Ascending aorta (tissue), 2 donors: ENCODE measurements around the gene NLRC5. TPM values are rescaled to one million over a fixed set of nuclear protein-coding genes. Genes with fewer than 3 reads are reported as not detected.

ENCODE experiments used
- DNase-seq, 2 donors: peaks; one replicate each; pipeline ENCODE4 v3.0.0-alpha.2; 2019; ENCODE audit warnings: low spot score in 2 of 2
- H3K27ac ChIP-seq, 2 donors: fragments of 200-600 bp; sonication (generic); one replicate each; pipeline ENCODE4 v1.5.1; 2016 to 2017; ENCODE audit warnings: mild to moderate bottlenecking in 1 of 2
- H3K27me3 ChIP-seq: fragments of 200-600 bp; sonication (generic); one replicate; pipeline ENCODE4 v1.5.1; 2017
- H3K36me3 ChIP-seq, 2 donors: fragments of 200-600 bp; sonication (generic); one replicate each; pipeline ENCODE4 v1.5.1; 2016
- H3K4me1 ChIP-seq, 2 donors: fragments of 200-600 bp; sonication (generic); one replicate each; pipeline ENCODE4 v1.5.1; 2016 to 2017; ENCODE audit warnings: mild to moderate bottlenecking in 1 of 2
- H3K4me3 ChIP-seq, 2 donors: fragments of 200-600 bp; sonication (generic); one replicate each; pipeline ENCODE4 v1.5.1; 2016 to 2017; ENCODE audit warnings: mild to moderate bottlenecking in 1 of 2
- H3K9me3 ChIP-seq, 2 donors: fragments of 200-600 bp; sonication (generic); one replicate each; pipeline ENCODE4 v1.5.1; 2016
- intact Hi-C: fragments of 100-400 bp; cut with DNase I; formaldehyde crosslinking; loops from one replicate; pipeline ENCODE4 v1.15.1; 2023
- total RNA-seq: library from RNA; depleted of rRNA; stranded (reverse); fragments of >200 nt; gene quantifications from one replicate; pipeline ENCODE4 v1.1.0, GENCODE V29; 2016
- TF ChIP-seq, protein P1 (sequence below), 3 experiments: fragments of 200-600 bp in 2 of 3; fragments of 450-650 bp in 1 of 3; sonication (generic) in 2 of 3; IDR thresholded peaks; one replicate each; pipeline ENCODE4 v1.5.1; 2016 to 2019; ENCODE audit warnings: antibody characterized with exemption in 3 of 3, mild to moderate bottlenecking in 1 of 3, moderate library complexity in 1 of 3

The NLRC5 gene
- total RNA-seq, 1 donor from 2014 or later: 46.7 TPM

DNA sequence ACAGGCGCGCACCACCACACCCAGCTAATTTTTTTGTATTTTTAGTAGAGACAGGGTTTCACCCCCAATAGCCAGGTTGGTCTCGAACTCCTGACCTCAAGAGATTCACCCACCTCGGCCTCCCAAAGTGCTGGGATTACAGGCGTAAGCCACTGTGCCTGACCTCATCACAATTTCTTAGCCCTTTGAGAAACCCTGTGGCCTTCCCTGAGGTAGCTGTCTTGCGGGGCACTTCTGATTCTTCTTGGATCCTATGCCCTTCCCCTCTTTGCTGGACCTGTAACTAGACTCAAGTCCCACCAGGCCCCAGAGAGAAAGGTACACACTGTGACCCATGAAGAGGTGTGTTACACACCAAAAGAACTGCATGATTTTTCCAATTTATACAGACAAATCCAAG, 41.1 kb upstream of the NLRC5 start:
- Histone ChIP-seq H3K4me1 (peaks cover 4 to 8% of the 10 kb centered on the region in 2 donors), H3K36me3 (peaks cover 20 to 27% of the 10 kb centered on the region in 2 donors), H3K27me3 (no peaks in the 10 kb centered on the region), H3K4me3 (no peak overlapping the region), H3K9me3 (no peaks in the 10 kb centered on the region), H3K27ac (no peak overlapping the region)
- no peak for DNase-seq
- intact Hi-C loops: no loop called here
- TF ChIP-seq, protein P1, sequence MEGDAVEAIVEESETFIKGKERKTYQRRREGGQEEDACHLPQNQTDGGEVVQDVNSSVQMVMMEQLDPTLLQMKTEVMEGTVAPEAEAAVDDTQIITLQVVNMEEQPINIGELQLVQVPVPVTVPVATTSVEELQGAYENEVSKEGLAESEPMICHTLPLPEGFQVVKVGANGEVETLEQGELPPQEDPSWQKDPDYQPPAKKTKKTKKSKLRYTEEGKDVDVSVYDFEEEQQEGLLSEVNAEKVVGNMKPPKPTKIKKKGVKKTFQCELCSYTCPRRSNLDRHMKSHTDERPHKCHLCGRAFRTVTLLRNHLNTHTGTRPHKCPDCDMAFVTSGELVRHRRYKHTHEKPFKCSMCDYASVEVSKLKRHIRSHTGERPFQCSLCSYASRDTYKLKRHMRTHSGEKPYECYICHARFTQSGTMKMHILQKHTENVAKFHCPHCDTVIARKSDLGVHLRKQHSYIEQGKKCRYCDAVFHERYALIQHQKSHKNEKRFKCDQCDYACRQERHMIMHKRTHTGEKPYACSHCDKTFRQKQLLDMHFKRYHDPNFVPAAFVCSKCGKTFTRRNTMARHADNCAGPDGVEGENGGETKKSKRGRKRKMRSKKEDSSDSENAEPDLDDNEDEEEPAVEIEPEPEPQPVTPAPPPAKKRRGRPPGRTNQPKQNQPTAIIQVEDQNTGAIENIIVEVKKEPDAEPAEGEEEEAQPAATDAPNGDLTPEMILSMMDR (IDR thresholded peaks at IDR 0.05): no peak

DNA sequence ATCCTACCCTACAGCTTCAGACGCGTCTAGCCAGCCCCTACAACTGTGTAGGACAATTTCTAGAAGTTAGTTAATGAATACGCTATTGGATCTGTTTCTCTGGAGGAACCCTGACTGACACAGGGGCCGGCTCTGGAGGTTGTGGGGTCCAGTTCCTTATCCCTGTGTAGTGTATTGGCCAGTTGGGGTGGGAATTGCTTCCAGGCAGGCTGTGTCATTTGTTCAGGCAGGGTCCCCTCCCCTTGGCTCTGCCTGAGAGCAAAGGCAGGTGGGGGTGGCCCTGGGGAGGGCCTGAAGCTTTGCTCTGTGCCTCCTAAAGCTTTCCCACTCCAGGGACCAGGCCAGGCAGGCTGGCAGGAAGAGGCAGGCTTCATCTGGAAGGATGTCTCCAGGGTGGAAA, 39.3 kb upstream of the NLRC5 start:
- Histone ChIP-seq H3K9me3 (no peaks in the 10 kb centered on the region), H3K27ac (no peak overlapping the region), H3K4me3 (no peak overlapping the region), H3K4me1 (peaks cover 4 to 5% of the 10 kb centered on the region in 2 donors), H3K36me3 (peaks cover 2 to 9% of the 10 kb centered on the region in 2 donors), H3K27me3 (no peaks in the 10 kb centered on the region)
- DNase-seq: no peak
- TF ChIP-seq, protein P1 (IDR thresholded peaks at IDR 0.05): no peak
- intact Hi-C loops: loop anchor here (2.0 kb wide), 1 partner anchor 83 kb away; no protein-coding TSS in a partner anchor

DNA sequence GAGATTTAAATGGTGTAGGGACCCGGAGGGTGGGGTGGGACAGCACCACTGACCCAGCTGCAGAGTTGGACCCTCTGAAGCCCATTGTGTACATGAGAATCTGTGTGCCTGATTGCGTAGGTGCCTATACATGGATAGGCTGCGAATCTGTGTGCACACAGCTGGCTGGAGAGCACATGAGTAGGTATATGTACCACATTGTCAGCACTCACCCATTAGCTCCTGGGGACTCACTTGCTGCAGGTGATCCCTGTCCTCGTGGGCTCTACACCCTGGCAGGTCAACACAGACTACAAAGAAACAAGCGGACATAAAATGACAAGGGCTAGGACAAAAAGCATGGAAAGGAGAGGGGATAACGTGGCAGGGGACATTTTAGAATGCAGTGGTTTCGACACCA, 38.9 kb upstream of the NLRC5 start:
- TF ChIP-seq, protein P1 (IDR thresholded peaks at IDR 0.05): no peak

DNA sequence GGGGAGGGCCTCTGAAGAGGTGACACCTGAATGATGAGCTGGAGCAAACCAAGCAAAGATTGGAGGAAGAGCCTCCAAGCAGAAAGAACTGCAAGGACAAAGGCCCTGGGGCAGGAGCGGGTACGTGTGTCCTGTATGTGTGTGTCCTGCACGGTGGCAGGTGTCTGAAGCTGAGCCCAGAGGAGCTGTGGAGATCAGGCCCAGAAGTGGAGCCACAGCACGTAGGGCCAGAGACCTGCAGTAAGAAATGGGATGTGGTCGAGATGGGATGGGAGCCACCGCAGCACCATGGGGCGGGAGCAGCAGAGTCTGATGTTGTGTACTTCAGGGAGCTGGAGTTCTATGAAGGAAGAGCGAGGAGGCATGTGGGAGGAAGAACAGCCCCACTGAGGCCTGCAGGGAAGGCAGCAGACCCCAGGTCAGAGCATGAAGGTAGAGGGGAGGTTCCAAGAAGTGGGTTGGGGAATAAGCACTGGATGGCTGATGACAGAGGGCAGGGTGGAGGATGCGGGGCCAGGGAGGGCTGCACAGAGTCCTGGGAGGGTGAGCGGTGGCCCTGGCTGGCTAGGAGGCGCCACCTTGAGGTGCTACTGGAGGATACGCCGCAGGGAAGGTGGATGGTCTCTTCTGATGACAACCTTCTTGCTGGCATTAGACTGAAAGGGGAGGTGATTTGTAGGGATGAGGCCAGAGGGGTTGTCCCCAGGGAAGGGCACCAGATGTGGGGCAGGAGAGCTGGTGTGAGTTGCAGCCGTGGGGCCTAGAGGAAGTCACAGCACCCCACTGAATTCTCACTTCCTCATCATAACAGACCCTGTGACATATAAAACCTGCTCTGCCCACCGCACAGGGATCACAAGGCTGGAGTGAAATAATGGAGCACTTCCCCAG, 38.2 kb upstream of the NLRC5 start:
- H3K27me3 ChIP-seq: no peaks in the 10 kb centered on the region
- intact Hi-C loops: loop anchor here (2.0 kb wide), 1 partner anchor 84 kb away; no protein-coding TSS in a partner anchor
- DNase-seq: no peak
- H3K36me3 ChIP-seq: peaks cover 0 to 4% of the 10 kb centered on the region in 2 donors
- no peak overlapping the region for H3K27ac ChIP-seq
- H3K4me3 ChIP-seq: no peak overlapping the region
- H3K4me1 ChIP-seq: peaks cover 0 to 1% of the 10 kb centered on the region in 2 donors
- no peaks in the 10 kb centered on the region for H3K9me3 ChIP-seq
- TF ChIP-seq, protein P1 (IDR thresholded peaks at IDR 0.05): peak; percentile 24 to 47 (median 29)

More for the DNA sequence above, 38.9 kb upstream of the NLRC5 start:
- DNase-seq: no peak
- Histone ChIP-seq H3K9me3 (no peaks in the 10 kb centered on the region), H3K4me1 (peaks cover under 1 to 4% of the 10 kb centered on the region in 2 donors), H3K4me3 (no peak overlapping the region), H3K36me3 (peaks cover 0 to 5% of the 10 kb centered on the region in 2 donors), H3K27me3 (no peaks in the 10 kb centered on the region), H3K27ac (no peak overlapping the region)
- intact Hi-C loops: loop anchor here (2.0 kb wide), 1 partner anchor 84 kb away; no protein-coding TSS in a partner anchor

DNA sequence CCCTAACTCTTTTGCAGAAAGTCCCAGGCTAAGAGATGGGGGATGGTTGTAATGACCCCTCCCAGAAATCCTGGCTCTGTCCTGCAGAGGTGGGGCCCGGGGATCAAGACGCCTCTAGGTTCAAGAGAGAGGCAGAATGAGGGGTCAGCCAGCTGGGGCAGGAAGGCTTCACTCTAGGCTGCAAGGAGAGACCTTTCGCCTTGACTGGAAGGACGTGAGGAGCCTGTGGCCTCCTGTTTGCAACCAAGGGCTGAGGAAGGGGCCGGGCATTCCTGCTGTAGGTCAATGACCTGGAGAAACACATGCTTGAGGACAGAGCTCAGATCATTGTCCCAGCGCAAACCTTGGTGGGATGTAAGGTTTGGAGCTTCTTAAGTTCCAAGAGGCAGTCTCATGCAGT, 36.4 kb upstream of the NLRC5 start:
- Histone ChIP-seq H3K27ac (no peak overlapping the region), H3K36me3 (no peaks in the 10 kb centered on the region), H3K27me3 (no peaks in the 10 kb centered on the region), H3K9me3 (no peaks in the 10 kb centered on the region), H3K4me3 (no peak overlapping the region), H3K4me1 (no peaks in the 10 kb centered on the region)
- DNase-seq: no peak
- TF ChIP-seq, protein P1 (IDR thresholded peaks at IDR 0.05): no peak
- intact Hi-C loops: no loop called here
